Measurements from ENCODE around the gene LAD1.

DNA sequence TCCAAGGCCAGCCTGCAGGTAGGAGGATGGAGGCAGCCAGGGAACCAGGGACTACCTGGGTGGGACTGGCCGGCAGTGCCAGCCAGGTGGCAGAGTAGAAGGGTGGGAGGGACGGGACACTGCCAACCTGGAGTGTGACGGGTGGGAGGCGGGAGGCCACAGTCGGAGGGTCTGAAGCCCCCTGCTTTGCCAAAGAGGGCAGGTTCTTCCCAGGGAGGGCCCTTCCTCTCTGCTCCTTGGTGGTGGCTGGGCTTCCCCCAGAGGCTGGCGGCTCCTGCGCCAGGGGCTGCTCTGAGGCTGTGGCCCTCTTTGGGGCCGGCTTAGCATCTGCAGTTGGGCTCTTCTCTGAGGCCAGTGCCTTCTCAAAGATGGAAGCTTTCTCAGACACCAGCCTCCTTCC, 12.9 kb downstream of the LAD1 start:
- TF ChIP-seq, protein P1, sequence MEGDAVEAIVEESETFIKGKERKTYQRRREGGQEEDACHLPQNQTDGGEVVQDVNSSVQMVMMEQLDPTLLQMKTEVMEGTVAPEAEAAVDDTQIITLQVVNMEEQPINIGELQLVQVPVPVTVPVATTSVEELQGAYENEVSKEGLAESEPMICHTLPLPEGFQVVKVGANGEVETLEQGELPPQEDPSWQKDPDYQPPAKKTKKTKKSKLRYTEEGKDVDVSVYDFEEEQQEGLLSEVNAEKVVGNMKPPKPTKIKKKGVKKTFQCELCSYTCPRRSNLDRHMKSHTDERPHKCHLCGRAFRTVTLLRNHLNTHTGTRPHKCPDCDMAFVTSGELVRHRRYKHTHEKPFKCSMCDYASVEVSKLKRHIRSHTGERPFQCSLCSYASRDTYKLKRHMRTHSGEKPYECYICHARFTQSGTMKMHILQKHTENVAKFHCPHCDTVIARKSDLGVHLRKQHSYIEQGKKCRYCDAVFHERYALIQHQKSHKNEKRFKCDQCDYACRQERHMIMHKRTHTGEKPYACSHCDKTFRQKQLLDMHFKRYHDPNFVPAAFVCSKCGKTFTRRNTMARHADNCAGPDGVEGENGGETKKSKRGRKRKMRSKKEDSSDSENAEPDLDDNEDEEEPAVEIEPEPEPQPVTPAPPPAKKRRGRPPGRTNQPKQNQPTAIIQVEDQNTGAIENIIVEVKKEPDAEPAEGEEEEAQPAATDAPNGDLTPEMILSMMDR (conservative IDR thresholded peaks at IDR 0.05; ENCODE audit: low read length): no peak
- no peak for TF ChIP-seq EZH2phosphoT487 (IDR thresholded peaks at IDR 0.05; ENCODE audit: borderline replicate concordance, low read depth, low read length)
